A673 (cell line): ENCODE results near the gene SLC25A34. TPM values are rescaled to one million over a fixed set of nuclear protein-coding genes. Genes with fewer than 3 reads are reported as not detected.

Experiments
- BruUV-seq: library from RNA; stranded (reverse); fragments of 400-500 nt; replicated peaks from 2 replicates; lab custom pipeline; 2021; lab: Mats Ljungman, UMichigan
- CTCF ChIA-PET: fragments of 300-600 bp; sonication (Branson Sonifier 250); formaldehyde crosslinking; loops from one replicate; lab custom pipeline; 2022; ENCODE audit warnings: antibody characterized with exemption; lab: Charles Lee
- POLR2A ChIA-PET: fragments of 300-600 bp; sonication (Branson Sonifier 250); formaldehyde crosslinking; loops from one replicate; lab custom pipeline; 2022; ENCODE audit warnings: antibody characterized with exemption; ENCODE audit not compliant: low non-redundant PET; lab: Charles Lee
- DNase-seq: peaks from one replicate; pipeline ENCODE4 v3.0.0-alpha.2; 2015; ENCODE audit warnings: low spot score
- H3K27ac ChIP-seq: fragments of 200-600 bp; sonication (generic); 2 replicates; pipeline ENCODE4 v1.5.1; 2016; ENCODE audit warnings: mixed run types, low read depth, mild to moderate bottlenecking, mixed read lengths, antibody characterized with exemption, low read length; ENCODE audit not compliant: poor library complexity, severe bottlenecking
- H3K27me3 ChIP-seq: fragments of 200-600 bp; sonication (generic); replicated peaks from 2 replicates; pipeline ENCODE4 v1.6.1; 2017; ENCODE audit warnings: mixed run types, low read depth, mild to moderate bottlenecking, mixed read lengths, antibody characterized with exemption, low read length; ENCODE audit not compliant: insufficient read depth, poor library complexity
- H3K36me3 ChIP-seq: fragments of 200-600 bp; sonication (generic); 2 replicates; pipeline ENCODE4 v1.6.1; 2016; ENCODE audit warnings: mixed run types, mild to moderate bottlenecking, mixed read lengths, antibody characterized with exemption, low read length; ENCODE audit not compliant: insufficient read depth, poor library complexity, severe bottlenecking
- H3K4me1 ChIP-seq: fragments of 200-600 bp; sonication (generic); 2 replicates; pipeline ENCODE4 v1.6.1; 2017; ENCODE audit warnings: mixed run types, mild to moderate bottlenecking, mixed read lengths, antibody characterized with exemption, low read length; ENCODE audit not compliant: insufficient read depth, poor library complexity, severe bottlenecking
- H3K4me3 ChIP-seq: fragments of 200-600 bp; sonication (generic); 2 replicates; pipeline ENCODE4 v1.5.1; 2016; ENCODE audit warnings: low read depth, mixed run types, mild to moderate bottlenecking, mixed read lengths, low read length; ENCODE audit not compliant: poor library complexity, severe bottlenecking
- H3K9me3 ChIP-seq: fragments of 200-600 bp; sonication (generic); 2 replicates; pipeline ENCODE4 v1.6.1; 2016; ENCODE audit warnings: mixed run types, low read depth, mild to moderate bottlenecking, mixed read lengths, antibody characterized with exemption, low read length; ENCODE audit not compliant: poor library complexity, severe bottlenecking
- EZH2 ChIP-seq: fragments of 200-600 bp; sonication (generic); IDR thresholded peaks from 2 replicates; pipeline ENCODE4 v1.6.1; 2017; ENCODE audit warnings: borderline replicate concordance, low read depth, mild to moderate bottlenecking, mixed read lengths, antibody characterized with exemption, low read length; ENCODE audit not compliant: poor library complexity, severe bottlenecking
- intact Hi-C: fragments of 100-400 bp; cut with micrococcal nuclease; formaldehyde crosslinking; loops from one replicate; pipeline ENCODE4 v1.10.0; 2022; ENCODE audit not compliant: unreplicated experiment
- total RNA-seq: library from RNA; stranded (reverse); gene quantifications from 2 replicates; pipeline ENCODE4 v1.2.3, GENCODE V29; 2021
- TF ChIP-seq, protein P1 (sequence below): fragments of 300-800, 200-600 bp; sonication (generic); conservative IDR thresholded peaks from 2 replicates; pipeline ENCODE4 v1.5.1; 2017; ENCODE audit warnings: low read depth, mild to moderate bottlenecking, antibody characterized with exemption, low read length, moderate library complexity, mixed read lengths

SLC25A34 gene
- total RNA-seq, 1 experiment from 2014 or later = 3.2 TPM

DNA sequence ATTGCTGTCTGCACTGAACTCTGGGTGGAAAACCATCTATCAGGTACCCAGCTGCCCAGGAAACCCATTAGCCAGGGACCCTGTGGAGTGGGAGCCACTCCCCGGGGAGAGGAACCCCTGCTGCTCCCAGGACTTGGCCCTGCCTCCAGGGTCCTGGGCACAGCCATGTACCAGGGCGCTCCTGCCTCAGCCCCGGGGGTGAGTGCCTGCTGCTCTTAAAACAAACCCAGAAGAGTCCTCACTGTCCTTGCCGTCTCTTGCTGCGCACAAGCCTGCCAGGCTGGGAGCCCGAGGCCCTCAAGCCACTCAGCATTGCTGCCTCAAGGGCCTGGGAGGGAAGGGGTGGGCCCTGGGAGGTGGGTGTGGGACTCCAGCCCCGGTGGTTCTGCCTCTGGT is 3.4 kb upstream of the SLC25A34 start:
- POLR2A ChIA-PET = no interaction called here
- BruUV-seq = no TSS peak
- CTCF ChIA-PET = no interaction called here
- intact Hi-C loops = no loop called here
- H3K4me3 ChIP-seq = no peak overlapping the region
- H3K27ac ChIP-seq = no peak overlapping the region
- H3K27me3 ChIP-seq = no peaks in the 10 kb centered on the region
- no peaks in the 10 kb centered on the region for H3K4me1 ChIP-seq
- no peaks in the 10 kb centered on the region for H3K9me3 ChIP-seq
- TF ChIP-seq, protein P1, sequence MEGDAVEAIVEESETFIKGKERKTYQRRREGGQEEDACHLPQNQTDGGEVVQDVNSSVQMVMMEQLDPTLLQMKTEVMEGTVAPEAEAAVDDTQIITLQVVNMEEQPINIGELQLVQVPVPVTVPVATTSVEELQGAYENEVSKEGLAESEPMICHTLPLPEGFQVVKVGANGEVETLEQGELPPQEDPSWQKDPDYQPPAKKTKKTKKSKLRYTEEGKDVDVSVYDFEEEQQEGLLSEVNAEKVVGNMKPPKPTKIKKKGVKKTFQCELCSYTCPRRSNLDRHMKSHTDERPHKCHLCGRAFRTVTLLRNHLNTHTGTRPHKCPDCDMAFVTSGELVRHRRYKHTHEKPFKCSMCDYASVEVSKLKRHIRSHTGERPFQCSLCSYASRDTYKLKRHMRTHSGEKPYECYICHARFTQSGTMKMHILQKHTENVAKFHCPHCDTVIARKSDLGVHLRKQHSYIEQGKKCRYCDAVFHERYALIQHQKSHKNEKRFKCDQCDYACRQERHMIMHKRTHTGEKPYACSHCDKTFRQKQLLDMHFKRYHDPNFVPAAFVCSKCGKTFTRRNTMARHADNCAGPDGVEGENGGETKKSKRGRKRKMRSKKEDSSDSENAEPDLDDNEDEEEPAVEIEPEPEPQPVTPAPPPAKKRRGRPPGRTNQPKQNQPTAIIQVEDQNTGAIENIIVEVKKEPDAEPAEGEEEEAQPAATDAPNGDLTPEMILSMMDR = no peak
- TF ChIP-seq EZH2 = no peak
- no peak for DNase-seq
- H3K36me3 ChIP-seq = peaks cover 12% of the 10 kb centered on the region

DNA sequence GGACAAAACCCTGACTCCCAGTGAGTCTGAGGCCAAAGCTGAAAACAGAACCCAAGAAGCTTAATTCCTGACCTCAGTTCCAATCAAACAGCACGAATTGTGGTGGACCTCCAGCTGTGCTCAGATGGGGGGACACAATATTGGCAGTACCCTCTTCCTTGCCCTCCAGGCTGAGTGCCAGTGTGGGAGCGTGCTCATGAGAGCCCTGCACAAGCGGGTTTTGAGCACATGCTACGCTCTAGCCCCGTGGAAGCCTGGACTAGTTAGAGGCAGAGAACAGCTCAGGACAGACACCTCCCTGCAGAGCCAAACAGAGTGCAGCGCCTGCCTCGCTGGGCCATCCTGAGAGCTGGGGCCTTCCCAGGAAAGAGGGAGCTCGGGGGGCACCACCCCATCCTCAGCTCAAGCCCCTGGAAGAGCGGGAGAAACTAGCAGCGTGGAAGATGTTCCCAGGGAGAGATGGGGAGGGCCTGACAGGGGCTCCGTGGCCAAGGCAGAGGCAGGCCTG is 2.8 kb upstream of the SLC25A34 start:
- TF ChIP-seq, protein P1 = no peak
- no peak for TF ChIP-seq EZH2
- Histone ChIP-seq H3K4me1 (no peaks in the 10 kb centered on the region), H3K27ac (no peak overlapping the region), H3K27me3 (no peaks in the 10 kb centered on the region), H3K4me3 (no peak overlapping the region), H3K36me3 (peaks cover 6% of the 10 kb centered on the region), H3K9me3 (no peaks in the 10 kb centered on the region)
- POLR2A ChIA-PET = no interaction called here
- CTCF ChIA-PET = no interaction called here
- intact Hi-C loops = no loop called here
- no peak for DNase-seq
- BruUV-seq = no TSS peak

DNA sequence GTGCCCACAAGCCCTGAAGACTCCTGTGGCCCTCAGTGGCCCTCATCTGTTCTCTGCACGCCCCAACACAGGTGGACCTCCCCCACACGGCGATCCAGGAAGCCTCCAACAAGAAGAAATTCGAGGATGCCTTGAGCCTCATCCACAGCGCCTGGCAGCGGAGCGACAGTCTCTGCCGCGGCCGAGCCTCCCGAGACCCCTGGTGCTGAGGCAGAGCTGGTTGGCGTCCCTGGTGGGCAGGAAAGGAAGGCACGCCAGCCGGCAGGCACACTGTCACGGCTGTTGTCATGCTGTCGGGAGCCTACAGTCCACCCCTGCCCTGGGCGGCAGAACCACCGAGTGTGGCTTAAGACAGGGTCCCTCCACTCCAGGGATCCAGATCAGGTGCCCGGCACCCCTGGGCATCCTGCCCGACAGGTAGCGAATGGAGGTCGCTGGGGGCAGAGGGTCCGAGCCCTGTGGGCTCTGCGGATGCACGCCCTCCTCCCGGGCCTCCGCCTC is 2.3 kb upstream of the SLC25A34 start:
- DNase-seq = no peak
- intact Hi-C loops = no loop called here
- Histone ChIP-seq H3K27ac (no peak overlapping the region), H3K27me3 (no peaks in the 10 kb centered on the region), H3K36me3 (peaks cover 3% of the 10 kb centered on the region), H3K4me1 (no peaks in the 10 kb centered on the region), H3K4me3 (no peak overlapping the region), H3K9me3 (no peaks in the 10 kb centered on the region)
- no peak for TF ChIP-seq EZH2
- TF ChIP-seq, protein P1 = no peak
- CTCF ChIA-PET = no interaction called here
- POLR2A ChIA-PET = no interaction called here
- no TSS peak for BruUV-seq
